Measurements from ENCODE around the gene XXYLT1. TPM values are rescaled to one million over a fixed set of nuclear protein-coding genes. Genes with fewer than 3 reads are reported as not detected.

Gene XXYLT1
- total and polyA plus RNA-seq, 10 of the 15 experiments (the other 5 are each of a cell fraction or from before 2014, with no cell fraction given), result 1.2 to 14.2 (median 9.3) TPM

GRCh38 chr3:195184716-195185421, 86.1 kb downstream of the XXYLT1 start:
- H3K9ac ChIP-seq (ENCODE audit: control insufficient read depth, insufficient read depth, low read length), result no peak overlapping the region
- ChIA-PET POLR2A (interaction anchor here (0.6 to 1.0 kb wide), 5 partner anchors 11 to 66 kb away, joined by 3 to 4 read pairs (median 3); no protein-coding TSS in a partner anchor), RAD21 (ENCODE audit: unreplicated experiment) (interaction anchor here (0.6 to 0.7 kb wide), 3 partner anchors 50 to 974 kb away, joined by 3 read pairs; no protein-coding TSS in a partner anchor), SMC1A (ENCODE audit: uncharacterized antibody, unreplicated experiment) (interaction anchor here (1.5 to 2.3 kb wide), 4 partner anchors 14 to 78 kb away, joined by 3 to 15 read pairs (median 4); no protein-coding TSS in a partner anchor), CTCF (interaction anchor here (0.5 to 1.8 kb wide), 5 partner anchors 12 to 64 kb away, joined by 3 to 7 read pairs (median 3); no protein-coding TSS in a partner anchor)
- no TSS peak for BruUV-seq (replicated peaks)
- in situ Hi-C loops (cut with MboI) (no loop called here), intact Hi-C loops (cut with micrococcal nuclease; ENCODE audit: unreplicated experiment) (no loop called here)
- no peaks in the 10 kb centered on the region for H3K36me3 ChIP-seq (ENCODE audit: control insufficient read depth in 2 of 2, insufficient read depth in 2 of 2, low read length in 1 of 2)
- FAIRE-seq, result no peak
- no peak overlapping the region for H2AFZ ChIP-seq (ENCODE audit: control insufficient read depth, low read depth, low read length)
- WGBS (ENCODE audit: insufficient coverage, insufficient replicate concordance, low lambda C conversion rate, missing lambda C conversion rate), result 79% methylated on average over 3 of the region's 3 CpGs
- 0 out of 4 replicates have a peak, but pooled peaks of 1 of the 2 experiments have one; percentile 18 for TF ChIP-seq IKZF2 (IDR thresholded peaks at IDR 0.05)
- TF ChIP-seq ETV6 (conservative IDR thresholded peaks at IDR 0.05 in 1 of 2, IDR thresholded peaks at IDR 0.05 in 1 of 2; ENCODE audit: borderline replicate concordance in 1 of 2, low read depth in 1 of 2), result peak in 1 of 2 experiments; percentile 92; a peak in 1 of 4 replicates
- no peak for TF ChIP-seq SMAD1 (IDR thresholded peaks at IDR 0.05; ENCODE audit: low read depth, partially characterized antibody)
- H3K27me3 ChIP-seq (replicated peaks in 1 of 2; ENCODE audit: control insufficient read depth in 2 of 2, insufficient read depth in 2 of 2, low read length in 1 of 2), result no peaks in the 10 kb centered on the region
- no peaks in the 10 kb centered on the region for H3K79me2 ChIP-seq (ENCODE audit: control insufficient read depth, insufficient read depth, low read length)
- no peaks in the 10 kb centered on the region for H3K9me3 ChIP-seq (replicated peaks; ENCODE audit: control insufficient read depth, insufficient read depth, low read length)
- ATAC-seq, result no peak
- peaks cover 6% of the 10 kb centered on the region for H3K4me1 ChIP-seq (ENCODE audit: control insufficient read depth, insufficient read depth, low read length)
- H3K4me3 ChIP-seq, result no peak overlapping the region
- no peaks in the 10 kb centered on the region for H4K20me1 ChIP-seq (ENCODE audit: control insufficient read depth, insufficient read depth)
- DNase-seq (ENCODE audit: low read depth, low spot score), result no peak
- H3K27ac ChIP-seq (ENCODE audit: control insufficient read depth, insufficient read depth), result no peak overlapping the region
- H3K4me2 ChIP-seq (ENCODE audit: control insufficient read depth, insufficient read depth), result no peak overlapping the region

GRCh38 chr3:195183071-195183776, 87.7 kb downstream of the XXYLT1 start:
- WGBS (ENCODE audit: insufficient coverage, insufficient replicate concordance, low lambda C conversion rate, missing lambda C conversion rate), result 98% methylated on average over 9 of the region's 9 CpGs
- no peak overlapping the region for H2AFZ ChIP-seq (ENCODE audit: control insufficient read depth, low read depth, low read length)
- no peaks in the 10 kb centered on the region for H3K79me2 ChIP-seq (ENCODE audit: control insufficient read depth, insufficient read depth, low read length)
- ATAC-seq (no peak), DNase-seq (ENCODE audit: low read depth, low spot score) (no peak), FAIRE-seq (no peak)
- H3K9ac ChIP-seq (ENCODE audit: control insufficient read depth, insufficient read depth, low read length), result no peak overlapping the region
- SMC1A ChIA-PET (ENCODE audit: uncharacterized antibody, unreplicated experiment), result interaction anchor here (1.3 kb wide), 1 partner anchor 12 kb away, joined by 5 read pairs; no protein-coding TSS in a partner anchor
- H3K27ac ChIP-seq (ENCODE audit: control insufficient read depth, insufficient read depth), result no peak overlapping the region
- CTCF ChIA-PET, result interaction anchor here (0.6 to 1.2 kb wide), 3 partner anchors 10 to 1563 kb away, joined by 3 read pairs; no protein-coding TSS in a partner anchor
- intact Hi-C loops (cut with micrococcal nuclease; ENCODE audit: unreplicated experiment), result no loop called here
- RAD21 ChIA-PET (ENCODE audit: unreplicated experiment), result no interaction called here
- POLR2A ChIA-PET, result interaction anchor here (0.6 kb wide), 1 partner anchor 53 kb away, joined by 3 read pairs; no protein-coding TSS in a partner anchor
- H4K20me1 ChIP-seq (ENCODE audit: control insufficient read depth, insufficient read depth), result no peaks in the 10 kb centered on the region
- no TSS peak for BruUV-seq (replicated peaks)
- in situ Hi-C loops (cut with MboI), result no loop called here
- no peaks in the 10 kb centered on the region for H3K9me3 ChIP-seq (replicated peaks; ENCODE audit: control insufficient read depth, insufficient read depth, low read length)
- H3K4me1 ChIP-seq (ENCODE audit: control insufficient read depth, insufficient read depth, low read length), result peaks cover 6% of the 10 kb centered on the region
- no peak overlapping the region for H3K4me3 ChIP-seq
- H3K36me3 ChIP-seq (ENCODE audit: control insufficient read depth in 2 of 2, insufficient read depth in 2 of 2, low read length in 1 of 2), result no peaks in the 10 kb centered on the region
- H3K4me2 ChIP-seq (ENCODE audit: control insufficient read depth, insufficient read depth), result no peak overlapping the region
- no peaks in the 10 kb centered on the region for H3K27me3 ChIP-seq (replicated peaks in 1 of 2; ENCODE audit: control insufficient read depth in 2 of 2, insufficient read depth in 2 of 2, low read length in 1 of 2)
- TF ChIP-seq NFYB (IDR thresholded peaks at IDR 0.05; ENCODE audit: insufficient read depth, low read depth, low read length), result no peak
- no peak for TF ChIP-seq NKRF (conservative IDR thresholded peaks at IDR 0.05)
- no peak for TF ChIP-seq SP1 (IDR thresholded peaks at IDR 0.05; ENCODE audit: low read depth, low read length)
- no peak for TF ChIP-seq NFYA (IDR thresholded peaks at IDR 0.05; ENCODE audit: borderline replicate concordance, low read depth, low read length)
- no peak for TF ChIP-seq SMC3 (IDR thresholded peaks at IDR 0.05; ENCODE audit: borderline replicate concordance, low read length)
- TF ChIP-seq ZBTB33 (IDR thresholded peaks at IDR 0.05), result no peak
- no peak for TF ChIP-seq ZNF217 (IDR thresholded peaks at IDR 0.05)
